Measurements from ENCODE around the gene DMBX1.
A peak's percentile ranks its signal among the peaks of the same experiment; 100 is the strongest.

Gene DMBX1

DNA sequence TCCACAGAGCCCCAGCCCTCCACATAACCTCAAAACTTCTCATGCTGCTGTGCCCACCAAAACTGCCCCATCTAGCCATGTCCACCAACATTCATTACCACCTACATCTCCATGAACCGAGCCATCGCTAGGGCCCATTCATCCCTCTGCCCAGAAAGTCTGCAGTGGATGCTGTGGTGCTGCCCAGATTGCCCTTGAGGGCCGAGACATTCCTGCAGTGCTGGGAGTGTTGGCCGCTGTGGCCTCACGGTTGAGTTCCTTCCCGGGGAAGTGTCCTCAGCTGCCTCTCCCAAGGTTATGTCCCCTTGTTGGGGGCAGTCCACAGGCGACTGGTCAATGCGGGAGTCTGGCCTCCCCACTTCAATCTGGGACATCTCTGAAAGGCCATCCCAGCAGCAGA is 30.3 kb upstream of the DMBX1 start:
- DNase-seq (ENCODE audit: low read depth) = no peak

DNA sequence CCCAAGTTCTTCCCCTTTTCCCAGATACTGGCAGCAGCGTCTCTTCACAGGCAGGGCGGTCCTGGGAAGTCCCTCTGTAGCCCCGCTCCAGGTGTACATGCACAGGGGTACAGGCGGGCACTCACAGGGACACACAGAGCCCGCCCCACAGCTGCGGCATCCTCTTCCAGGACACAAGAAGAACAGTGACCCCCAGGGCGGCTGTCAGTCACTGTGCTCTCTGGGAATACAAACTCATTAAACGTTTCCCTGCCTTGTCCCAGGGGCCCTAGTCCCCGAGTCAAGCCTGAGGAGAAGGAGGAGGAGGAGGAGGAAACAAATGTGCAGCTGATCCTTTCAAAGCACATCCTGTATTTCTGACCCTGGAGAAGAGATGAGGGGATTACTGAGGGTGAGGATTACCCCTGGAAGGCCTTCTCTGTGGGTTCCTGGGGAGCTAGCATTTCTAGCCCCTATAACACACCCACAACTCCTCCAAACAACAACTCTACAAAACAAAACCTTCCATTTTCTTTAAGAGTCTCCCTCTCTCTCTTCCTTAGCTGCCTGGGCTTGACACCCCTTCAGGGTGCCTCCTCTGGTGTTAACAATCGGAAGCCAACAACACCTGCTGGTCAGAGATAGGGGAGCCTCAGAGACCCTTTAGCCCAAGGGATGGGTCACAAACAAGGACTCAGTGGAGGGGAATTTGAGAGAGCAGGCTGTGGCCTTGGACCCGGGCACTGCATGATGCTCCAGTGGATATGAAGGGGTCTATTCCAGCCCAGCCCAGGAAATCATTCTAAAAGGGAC is 28.4 kb upstream of the DMBX1 start:
- DNase-seq (ENCODE audit: low read depth) = no peak

DNA sequence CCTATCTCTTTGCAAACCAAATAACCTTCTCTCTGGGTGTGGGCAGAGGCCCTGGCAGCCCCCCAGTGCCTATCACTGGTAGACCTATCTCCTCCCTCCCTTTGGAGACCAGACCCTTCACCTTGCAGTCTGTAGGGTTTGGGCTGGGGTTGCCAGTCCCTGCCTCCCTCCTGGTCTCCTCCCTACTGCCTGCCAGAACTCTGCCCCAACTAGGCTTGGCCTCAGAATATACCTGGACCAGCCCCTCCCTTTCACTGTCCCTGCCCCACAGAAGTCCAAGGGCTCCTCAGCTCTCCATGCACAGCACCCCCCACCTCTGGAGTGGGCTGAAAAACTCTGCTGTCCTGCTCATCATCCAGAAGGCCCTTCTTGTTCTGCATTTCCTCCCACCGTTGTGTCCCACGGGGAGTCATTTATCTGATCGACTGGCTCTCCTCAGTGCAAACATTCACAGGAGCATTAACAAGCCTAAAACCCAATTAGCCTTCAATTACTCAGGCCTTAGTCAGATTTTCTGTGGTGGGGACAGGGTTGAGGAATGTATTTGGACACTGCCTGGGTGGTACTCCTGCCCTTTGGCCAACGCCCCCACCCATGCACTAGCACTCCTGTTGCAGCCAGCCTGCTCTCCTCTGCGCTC is 27.7 kb upstream of the DMBX1 start:
- no peak for DNase-seq (ENCODE audit: low read depth)

DNA sequence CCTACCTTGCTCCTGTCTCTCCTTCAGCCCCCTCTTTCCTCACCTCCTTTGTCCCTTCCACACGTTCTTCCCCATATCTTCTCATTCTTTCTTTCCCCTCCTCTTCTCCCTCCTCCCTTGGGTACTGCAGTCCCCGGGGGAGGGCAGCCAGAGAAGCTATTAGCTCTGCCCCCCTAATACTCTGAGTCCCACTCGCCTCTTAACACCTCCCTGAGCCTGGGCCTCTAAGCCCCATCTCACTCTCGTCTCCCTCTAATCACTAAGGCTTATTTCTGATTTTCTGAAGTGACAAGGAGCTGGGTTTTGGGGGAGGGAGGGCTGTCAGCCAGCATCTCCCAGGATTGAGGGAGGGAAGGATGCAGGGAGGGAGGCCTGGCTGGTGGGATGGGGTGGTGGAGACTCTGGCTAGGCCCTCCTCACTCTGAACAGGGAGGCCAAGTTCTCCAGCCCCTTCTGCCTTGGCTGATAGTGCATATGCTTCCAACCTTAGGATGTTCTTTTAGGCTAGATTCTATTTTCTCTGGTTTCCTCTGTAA is 25.6 kb upstream of the DMBX1 start:
- DNase-seq (ENCODE audit: low read depth) = no peak

DNA sequence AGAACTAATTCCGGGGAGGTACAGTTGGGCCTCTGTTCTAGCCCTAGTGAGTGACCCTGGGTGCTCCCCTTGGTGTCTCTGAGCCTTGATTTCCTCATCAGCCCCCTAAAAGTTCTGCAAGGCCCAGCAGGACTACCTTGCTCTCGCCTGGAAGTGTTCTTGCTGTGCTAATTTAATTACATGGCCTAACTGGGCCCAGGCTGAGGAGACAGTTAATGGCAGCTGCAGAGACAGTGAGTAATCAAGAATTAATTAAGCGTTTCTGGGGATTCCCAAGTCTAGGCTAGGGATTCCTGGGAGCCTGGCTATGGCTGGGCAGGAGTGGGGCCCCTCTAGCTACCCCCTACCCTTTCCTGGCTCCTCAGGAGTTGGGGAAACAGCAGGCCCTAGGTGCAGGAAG is 24.7 kb upstream of the DMBX1 start:
- DNase-seq (ENCODE audit: low read depth) = no peak

DNA sequence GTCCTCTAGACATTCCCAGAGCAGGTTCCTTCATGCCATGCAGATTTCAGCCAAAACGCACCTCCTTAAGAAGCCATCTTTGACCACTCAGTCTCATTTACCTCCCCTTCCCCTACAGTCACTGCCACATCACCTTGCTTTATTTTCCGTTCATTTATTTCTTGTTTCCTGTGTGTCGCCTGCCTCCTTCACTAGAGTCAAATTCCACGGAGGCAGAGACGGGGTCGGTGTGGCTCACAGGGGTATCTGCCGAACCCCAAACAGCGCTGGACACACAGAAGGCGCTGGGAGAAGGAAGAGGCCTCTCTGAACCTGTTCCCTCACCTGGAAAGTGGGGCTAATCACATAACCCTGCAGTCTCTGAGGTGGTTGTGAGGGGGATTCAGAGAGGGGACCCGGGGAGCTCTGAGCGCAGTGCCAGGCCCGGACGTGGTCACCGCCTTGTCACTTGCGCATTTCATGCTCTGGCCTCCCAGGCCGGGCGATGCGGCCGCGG is 23.6 kb upstream of the DMBX1 start:
- no peak for DNase-seq (ENCODE audit: low read depth)

DNA sequence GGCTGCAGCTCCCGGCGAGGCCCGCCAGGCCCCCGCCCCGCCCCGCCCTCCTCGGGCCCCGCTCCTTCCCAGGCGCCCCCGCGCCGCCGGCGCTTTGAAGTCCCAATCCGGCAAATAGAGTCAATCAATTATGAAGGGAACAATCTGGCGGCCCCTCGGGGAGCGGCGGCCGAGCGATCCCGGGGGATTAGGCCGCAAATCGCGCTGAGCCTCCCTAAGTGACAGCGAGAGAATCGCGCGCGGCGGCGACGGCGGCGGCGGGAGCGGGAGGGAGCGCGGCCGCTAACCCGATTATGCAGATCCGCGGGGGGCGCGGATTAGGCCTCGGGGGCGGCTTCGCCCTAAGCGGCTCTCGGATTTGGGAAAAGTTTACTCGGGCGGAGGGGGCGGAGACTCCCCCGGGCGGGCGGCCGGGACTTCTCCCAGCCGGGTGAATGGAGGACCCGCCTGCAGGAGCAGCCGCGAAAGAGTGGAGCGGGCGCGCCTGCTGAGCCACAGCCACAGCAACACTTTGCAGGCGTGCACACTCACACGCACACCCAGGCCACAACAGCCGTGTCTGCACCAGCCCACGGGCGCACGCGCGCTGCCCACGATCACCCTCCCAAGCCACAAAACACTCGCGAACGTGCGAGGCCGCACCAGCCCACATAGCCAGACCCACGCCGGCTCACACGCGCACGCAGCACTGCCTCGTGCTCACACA is 23.0 kb upstream of the DMBX1 start:
- no peak for DNase-seq (ENCODE audit: low read depth)

DNA sequence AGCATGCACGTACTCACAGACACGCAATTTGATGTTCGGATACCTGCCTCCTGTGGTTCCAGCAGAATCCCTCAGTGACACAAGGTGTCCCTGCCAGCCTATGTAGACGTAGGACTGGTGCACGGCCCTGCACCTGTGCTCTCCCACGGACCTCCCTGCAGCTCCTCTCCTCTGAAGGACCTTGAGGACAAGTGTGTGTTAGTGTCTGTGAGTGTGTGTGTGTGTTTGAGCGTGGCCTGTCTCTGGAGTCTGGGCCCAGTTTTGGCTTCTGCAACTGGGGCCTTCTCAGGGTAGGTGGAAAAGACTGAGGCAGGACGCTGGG is 22.5 kb upstream of the DMBX1 start:
- DNase-seq (ENCODE audit: low read depth) = no peak

DNA sequence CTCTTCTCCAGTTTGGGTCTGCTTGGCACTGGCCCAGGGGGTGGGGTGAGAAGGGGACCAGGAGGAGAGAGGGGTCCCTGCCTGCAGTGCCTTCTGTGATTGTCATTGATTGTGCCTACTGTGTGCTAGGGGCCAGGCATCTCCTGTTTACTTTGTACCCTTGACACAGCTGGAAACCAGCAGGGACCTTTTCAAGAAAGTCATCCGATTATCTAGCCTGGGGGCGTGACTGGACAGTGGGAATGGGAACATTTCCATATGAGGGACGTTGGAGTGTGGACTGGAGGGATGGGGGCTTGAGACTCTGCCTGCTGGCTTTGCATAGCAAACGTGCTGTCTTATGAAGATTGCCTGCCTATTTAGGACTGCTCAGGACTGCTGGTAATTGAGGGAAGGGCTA is 19.8 kb upstream of the DMBX1 start:
- DNase-seq (ENCODE audit: low read depth) = no peak

DNA sequence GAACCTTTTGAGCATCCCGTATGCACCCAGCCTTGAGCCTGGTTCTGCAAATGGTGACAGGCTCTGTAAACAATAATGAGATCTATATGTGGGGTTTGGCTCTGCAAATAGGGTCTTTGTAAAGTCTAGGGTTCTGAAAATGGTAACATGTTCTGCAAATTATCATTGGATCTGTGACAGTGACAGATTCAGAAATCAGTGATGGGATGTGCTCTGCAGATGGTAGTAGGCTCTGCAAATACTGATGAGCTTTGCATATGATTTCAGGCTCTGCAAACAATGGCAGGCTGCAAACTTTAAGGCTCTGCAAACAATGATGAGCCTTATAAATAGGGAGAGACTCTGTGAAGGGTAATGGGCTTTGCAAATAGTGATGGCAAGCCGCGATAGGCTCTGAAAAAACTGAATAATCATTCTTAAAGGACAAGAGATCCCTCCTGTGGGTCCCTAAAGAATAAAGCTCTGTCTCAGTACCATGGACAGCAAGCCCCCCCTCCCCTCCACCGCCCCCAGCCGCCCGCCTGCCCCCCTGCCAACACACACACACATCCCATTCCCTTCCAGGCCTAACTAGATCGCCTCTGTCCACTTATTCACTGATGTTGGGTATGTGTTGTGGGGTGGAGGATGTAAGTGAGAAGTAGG is 17.7 kb upstream of the DMBX1 start:
- no peak for DNase-seq (ENCODE audit: low read depth)

DNA sequence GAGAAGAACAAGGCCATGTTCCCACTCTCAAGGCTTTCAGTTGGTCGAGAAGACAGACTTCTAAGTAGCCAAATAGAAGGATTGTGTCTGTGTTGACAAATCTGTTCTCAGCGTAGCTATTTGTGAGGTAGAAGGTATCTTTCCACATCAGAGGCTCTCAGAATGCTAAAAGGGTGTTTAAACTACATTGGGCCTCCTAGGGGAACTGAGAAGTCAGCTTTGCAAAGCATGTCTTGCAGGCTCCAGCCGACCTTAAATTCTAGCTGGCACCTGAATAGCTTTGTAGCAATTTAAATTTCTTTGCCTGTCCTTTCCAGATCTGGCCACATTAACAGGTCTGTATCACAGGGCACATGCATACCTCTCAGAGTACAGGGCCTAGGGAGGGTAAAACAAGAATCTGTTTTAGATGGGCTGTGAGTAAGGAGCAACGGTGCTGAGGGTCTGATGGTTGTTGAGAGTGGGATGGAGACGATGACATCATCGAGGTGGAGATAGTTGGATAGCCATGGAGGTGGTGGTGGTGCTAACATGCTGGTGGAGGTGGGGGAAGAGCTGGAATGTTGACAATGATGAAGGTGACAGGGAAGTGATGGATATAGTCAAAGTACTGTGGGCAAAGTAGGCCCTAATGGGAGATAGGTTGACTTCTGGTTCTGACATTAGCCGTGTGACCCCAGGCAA is 17.0 kb upstream of the DMBX1 start:
- DNase-seq (ENCODE audit: low read depth) = no peak

DNA sequence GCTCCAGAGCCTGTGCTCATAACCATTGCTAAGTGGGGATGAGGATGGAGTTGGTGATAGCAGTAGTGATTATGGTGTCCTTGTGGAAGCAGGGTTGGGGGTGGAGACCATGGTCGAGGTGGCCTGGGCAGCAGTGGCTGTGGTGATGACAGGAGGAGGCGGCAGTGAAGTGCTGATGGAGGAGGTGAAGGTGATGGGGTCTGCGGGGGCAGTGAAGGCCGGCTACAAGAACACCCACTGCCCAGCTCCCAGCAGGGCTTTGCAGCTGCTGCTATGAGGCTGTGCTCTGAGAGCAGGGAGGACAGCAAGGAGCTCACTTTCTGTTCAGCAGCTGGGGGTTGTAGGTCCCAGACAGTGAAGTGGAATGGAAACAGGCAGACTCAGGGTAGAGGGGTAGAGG is 15.6 kb upstream of the DMBX1 start:
- no peak for DNase-seq (ENCODE audit: low read depth)

DNA sequence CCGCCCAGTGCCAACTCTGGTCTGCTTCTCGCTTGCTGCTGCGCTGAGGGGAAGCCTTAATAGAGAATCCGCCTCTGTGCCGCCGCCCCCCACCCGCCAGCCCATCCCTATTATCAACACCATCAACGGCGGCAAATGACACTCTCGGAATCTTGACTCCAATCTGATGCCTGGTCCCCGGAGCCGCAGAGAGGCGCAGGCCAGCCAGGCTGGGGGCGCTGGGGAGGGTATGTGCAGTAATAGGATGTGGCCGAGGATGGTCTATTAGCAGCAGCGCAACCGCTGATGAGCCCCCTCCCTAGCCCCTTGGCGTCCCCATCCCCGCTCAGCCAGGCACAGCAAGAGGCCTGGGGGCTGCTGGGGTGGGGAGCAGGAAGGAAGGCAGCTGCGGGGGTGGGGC is 15.1 kb upstream of the DMBX1 start:
- no peak for DNase-seq (ENCODE audit: low read depth)

DNA sequence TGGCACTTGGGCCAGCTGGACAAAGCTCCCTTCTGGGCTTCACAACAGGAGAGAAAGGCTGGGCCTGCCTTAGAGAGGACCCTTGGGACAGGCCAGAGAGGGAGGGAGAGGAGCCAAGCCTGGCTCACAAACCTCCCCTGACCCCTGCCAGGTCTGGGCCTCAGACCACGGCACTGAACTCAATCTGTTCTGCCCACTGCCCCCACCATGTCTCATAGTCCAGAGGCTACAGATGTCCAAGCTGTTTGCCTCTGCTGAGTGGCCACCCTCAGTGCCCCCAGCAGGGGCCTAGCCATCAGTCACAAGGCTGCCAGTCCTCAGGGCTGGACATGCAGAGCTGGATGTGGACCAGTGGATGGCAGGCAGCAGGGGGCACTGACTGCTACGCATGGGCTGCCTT is 13.0 kb upstream of the DMBX1 start:
- no peak for DNase-seq (ENCODE audit: low read depth)

DNA sequence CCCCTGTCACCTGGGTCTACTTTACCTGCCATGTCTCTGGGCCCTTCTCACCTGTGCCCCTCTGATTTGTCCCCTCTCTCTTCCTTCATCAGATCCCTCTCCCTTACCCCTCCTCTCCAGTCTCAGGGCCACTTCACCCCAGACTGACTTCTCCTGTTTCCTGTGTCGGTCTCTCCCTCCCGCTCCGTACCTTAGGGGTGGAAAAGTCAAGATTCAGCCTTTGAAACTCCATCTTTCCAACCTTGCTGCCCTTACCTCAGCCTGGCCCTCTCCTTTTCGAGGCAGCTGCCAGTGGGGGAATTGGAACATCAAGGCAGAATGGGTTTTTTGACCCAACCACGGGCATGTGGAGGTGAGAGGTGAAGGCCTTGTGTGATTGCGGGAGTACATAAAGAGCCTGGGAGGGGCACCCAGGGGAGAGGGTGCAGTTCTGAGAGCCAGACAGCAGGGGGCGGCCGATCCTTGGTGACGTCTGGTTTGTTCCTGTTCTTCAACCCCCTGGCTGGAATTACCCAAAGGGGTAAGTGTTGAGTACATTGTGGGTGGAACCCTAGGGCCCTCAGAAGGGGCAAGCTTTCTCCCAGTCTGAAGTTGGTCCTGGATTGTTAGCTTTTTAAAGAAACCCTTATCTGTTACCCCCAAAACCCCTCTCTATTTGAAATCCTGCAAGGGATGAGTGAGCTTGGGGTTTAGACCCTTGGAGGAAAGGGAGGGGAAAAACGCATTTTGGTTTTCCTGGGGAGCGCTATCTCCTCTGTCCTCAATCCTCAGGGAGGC is 12.3 kb upstream of the DMBX1 start:
- peak; percentile 60 for DNase-seq (ENCODE audit: low read depth)

DNA sequence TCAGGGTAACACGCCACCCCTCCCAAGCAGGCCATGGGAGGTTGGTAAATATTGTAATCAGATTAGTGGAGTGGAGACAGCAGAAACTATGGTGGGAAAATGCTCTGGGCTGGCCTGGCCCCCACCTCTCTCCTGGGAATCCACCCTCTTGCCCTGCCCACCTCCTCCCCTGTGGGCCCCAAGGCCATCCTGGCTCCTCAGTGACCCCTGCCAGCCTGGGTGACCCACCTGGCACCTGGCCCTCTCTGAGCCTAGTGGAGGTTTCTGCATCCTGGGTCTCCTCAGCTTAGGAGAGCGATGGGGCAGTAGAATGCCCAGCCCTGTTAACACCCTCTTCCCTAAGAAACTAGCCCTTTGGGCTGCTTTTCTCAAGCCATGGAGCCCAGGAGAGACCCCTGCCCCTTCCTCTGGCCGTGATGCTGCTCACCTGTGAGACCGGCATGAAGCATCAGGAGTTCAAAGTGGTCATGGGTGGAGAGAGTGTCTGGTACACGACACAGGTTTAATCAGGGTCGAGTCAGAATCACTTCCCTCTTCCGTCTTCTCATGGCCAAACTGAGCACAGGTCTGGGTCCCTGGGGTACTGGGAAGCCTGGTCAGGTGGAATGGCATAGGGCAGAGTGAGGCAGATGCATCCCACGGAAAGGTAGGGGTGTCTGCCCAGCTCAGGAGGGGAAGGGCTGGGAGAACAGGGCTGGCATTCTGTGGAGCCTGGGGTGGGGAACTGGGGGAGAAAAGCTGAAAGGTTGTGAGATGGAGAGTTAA is 10.7 kb upstream of the DMBX1 start:
- DNase-seq (ENCODE audit: low read depth) = no peak

DNA sequence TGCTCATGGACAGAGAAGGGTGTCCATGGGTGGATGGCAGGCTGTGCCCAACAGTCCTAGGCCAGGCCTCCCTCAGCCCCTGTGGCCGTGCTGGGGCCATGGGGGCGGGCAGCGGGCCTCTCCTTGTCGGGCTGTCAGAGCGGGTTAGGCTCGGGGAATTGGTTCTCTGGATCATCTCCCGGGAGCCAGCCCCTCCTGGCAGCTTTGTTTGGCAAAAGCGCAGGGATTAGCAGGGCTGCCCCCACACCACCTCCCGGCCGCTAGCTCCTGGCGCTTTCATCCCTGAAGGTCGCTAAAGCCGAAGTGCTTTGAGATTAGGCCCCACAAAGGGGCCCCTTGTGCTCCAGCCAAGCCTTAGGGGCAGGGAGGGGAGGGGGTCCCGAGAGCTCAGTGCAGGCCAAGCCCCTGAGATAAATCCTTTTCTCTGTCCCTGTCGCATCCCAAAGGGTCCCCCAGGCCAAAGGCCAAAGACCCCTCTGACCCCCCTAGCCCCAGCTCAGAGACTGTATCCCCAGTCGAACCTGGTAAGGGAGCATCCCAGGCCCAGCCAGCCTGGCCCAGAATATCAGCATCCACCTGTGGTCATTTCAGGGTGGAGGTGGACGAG is 9.8 kb upstream of the DMBX1 start:
- DNase-seq (ENCODE audit: low read depth) = no peak

DNA sequence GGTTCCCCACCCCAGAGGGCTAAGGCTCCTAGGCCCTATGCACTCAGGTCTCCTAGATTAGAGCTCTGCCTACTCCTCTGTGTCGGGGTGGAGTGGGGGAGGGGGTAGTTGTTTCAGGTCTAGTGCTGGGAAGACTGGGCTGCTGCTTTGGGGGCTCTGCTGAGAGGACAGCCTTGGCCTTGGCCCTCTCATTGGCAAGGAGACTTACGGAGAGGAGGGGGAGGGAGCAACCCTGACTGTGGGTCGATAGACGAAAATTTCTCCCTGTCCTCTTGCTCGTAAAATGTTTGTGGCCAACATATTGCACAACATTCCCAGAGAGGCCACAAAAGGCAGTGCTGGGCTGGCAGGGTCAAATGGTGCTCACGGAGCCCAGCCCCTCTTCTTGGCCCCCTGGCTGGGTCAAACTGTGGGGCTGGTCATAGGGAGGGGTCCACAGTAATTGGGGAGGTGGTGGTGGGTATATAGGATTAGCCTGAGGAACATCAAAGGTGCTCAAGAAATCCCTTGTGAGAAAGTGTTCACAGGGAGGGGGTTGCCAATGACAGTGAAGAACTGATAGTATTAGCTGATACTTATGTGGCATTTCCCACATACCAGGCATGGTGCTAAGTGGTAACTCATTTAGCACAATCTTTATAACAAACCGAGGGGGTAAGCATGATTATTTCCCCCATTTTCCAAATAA is 8.5 kb upstream of the DMBX1 start:
- peak; percentile 42 for DNase-seq (ENCODE audit: low read depth)

DNA sequence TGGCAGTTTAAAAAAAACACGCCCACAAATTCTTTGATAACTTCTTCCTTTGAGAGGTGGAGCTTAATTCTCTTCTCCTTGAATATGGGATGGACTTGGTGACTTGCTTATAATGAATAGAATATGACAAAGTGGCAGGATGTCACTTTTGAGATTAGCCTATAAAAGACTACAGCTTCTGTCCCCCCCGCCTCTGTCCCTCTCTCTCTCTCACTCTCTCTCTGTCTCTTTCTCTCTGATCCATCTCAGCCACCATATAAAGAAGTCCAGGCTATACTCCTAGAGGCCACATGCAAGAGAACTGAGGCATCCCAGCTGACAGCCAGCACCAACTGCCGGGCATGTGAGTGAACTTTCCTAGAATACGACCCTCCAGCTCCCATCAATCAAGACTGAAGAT is 7.7 kb upstream of the DMBX1 start:
- no peak for DNase-seq (ENCODE audit: low read depth)
